AG08396 (cell line): ENCODE measurements around the gene HBB.
A peak's percentile ranks its signal among the peaks of the same experiment; 100 is the strongest.

Source experiments
- DNase-seq: peaks from one replicate; pipeline ENCODE4 v3.0.0; 2012; ENCODE audit warnings: low spot score, mixed read lengths

Gene HBB

DNA sequence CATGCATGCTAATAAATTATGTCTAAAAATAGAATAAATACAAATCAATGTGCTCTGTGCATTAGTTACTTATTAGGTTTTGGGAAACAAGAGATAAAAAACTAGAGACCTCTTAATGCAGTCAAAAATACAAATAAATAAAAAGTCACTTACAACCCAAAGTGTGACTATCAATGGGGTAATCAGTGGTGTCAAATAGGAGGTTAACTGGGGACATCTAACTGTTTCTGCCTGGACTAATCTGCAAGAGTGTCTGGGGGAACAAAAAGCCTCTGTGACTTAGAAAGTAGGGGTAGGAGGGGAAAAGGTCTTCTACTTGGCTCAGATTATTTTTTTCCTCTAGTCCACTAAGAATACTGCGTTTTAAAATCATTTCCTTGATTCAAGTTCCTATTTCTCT, 810 bp upstream of the HBB start:
- DNase-seq, result no peak

DNA sequence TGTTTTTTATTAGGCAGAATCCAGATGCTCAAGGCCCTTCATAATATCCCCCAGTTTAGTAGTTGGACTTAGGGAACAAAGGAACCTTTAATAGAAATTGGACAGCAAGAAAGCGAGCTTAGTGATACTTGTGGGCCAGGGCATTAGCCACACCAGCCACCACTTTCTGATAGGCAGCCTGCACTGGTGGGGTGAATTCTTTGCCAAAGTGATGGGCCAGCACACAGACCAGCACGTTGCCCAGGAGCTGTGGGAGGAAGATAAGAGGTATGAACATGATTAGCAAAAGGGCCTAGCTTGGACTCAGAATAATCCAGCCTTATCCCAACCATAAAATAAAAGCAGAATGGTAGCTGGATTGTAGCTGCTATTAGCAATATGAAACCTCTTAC, 1.4 kb downstream of the HBB start:
- no peak for DNase-seq

DNA sequence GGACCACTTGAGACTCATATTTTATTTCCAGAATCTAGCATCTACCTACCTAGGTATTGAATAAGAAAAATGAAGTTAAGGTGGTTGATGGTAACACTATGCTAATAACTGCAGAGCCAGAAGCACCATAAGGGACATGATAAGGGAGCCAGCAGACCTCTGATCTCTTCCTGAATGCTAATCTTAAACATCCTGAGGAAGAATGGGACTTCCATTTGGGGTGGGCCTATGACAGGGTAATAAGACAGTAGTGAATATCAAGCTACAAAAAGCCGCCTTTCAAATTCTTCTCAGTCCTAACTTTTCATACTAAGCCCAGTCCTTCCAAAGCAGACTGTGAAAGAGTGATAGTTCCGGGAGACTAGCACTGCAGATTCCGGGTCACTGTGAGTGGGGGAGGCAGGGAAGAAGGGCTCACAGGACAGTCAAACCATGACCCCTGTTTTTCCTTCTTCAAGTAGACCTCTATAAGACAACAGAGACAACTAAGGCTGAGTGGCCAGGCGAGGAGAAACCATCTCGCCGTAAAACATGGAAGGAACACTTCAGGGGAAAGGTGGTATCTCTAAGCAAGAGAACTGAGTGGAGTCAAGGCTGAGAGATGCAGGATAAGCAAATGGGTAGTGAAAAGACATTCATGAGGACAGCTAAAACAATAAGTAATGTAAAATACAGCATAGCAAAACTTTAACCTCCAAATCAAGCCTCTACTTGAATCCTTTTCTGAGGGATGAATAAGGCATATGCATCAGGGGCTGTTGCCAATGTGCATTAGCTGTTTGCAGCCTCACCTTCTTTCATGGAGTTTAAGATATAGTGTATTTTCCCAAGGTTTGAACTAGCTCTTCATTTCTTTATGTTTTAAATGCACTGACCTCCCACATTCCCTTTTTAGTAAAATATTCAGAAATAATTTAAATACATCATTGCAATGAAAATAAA, 2.1 kb downstream of the HBB start:
- DNase-seq, result no peak

DNA sequence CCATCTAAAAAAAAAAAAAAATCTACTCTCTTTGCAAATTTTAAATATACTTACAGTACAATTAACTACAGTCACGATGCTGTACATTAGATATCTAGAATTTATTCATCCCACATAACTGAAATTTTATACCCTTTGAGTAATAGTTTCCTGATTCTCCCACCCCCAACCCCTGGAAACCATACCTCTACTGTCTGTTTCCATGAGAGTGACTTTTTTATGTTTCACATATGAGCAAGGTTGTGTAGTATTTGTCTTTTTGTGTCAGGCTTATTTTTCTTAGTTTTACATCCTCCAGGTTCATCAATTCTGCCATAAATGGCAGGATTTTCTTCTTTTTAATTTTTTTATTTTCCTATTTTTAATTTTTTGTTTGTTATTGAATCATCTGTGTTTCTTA, 3.2 kb downstream of the HBB start:
- no peak for DNase-seq

DNA sequence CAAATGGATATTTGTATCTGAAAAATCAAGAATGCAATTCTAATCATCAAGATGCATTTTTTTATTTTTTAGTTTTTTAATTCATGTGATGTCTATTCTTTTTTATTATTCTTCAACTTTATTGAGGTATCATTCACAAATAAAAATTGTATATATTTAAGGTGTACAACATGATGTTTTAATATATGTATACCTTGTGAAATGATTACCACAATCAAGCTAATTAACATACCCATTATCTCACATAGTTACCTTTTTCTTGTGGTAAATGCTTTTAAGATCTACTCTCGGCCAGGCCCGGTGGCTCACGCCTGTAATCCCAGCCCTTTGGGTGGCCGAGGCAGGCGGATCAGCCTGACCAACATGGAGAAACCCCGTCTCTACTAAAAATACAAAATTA, 3.7 kb downstream of the HBB start:
- DNase-seq, result no peak

DNA sequence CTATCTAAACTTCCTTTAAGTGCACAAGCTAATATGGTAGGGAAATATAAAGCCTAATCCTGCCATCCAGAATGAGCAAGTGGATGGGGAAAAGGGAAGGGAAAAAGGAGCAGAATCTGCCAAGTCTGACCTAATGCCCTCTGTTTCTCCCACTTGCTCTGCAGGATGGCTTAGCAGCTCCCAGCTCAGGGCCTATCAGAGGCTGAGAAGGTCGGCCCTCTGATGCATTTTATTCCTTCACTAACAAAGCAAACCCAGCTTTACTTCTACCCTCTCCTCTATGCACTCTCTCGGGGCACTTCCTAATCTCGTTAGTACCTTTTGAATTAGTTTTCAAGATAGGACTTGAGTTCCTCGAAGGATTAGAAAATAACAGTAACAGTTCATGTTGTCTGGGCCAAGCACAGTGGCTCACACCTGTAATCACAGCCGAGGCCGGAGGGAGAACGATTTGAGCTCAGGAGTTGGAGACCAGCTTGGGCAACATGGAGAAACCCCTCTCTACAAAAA, 16.4 kb downstream of the HBB start:
- DNase-seq, result no peak

DNA sequence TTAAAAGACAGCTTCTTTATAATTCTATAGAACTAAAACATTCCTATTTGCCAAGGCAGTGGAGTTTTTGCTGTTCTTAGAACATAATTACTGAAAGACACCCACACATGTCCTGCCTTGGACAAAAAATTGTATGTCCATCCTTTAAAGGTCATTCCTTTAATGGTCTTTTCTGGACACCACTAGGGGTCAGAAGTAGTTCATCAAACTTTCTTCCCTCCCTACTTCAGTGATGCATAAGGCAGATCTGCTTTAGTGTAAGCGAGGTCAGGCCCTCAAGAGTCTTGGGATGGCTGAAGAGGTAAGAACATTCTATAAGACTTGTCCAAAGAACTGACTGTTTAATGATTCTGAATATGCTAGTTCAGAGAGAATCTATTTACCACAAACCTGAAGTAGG, 22.1 kb downstream of the HBB start:
- DNase-seq, result peak; percentile 75

DNA sequence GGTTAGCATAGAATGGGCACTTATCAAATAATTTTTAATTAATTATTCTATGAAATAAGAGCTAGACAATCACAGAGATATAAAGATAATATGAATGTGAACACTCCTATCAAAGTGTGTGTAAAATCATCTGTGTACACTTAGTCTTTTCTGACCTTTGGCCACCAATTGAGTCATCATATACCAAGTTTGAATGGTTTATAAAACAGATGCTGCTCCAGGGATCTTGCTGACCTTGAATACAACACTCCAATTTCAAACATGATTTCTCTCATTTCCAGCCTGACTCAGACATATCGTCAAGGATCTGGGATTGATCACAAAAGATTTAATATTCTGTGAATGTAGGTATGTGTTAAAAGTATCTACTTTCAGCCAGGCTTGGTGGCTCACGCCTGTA, 23.5 kb downstream of the HBB start:
- DNase-seq, result no peak

DNA sequence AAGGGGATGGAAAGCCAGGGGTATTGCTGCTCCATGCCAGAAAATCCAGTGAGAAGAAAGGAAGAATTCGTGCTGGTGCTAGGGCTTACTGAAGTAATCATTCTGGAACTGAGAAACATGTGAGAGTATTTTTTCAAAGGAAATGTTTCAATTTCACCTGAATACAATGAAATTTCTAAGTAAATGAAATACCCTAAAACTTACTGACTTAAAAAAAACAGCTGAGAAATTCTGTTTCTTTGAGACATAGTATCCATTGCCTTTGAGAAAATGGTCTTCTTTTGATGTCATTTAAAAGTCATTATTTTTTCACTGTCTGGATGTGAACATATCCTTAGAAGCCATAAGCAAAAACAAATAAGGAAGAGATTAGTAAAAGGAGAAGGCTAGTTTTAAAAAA, 26.3 kb downstream of the HBB start, which contains the start of gene OR51V1:
TSS of gene OR51V1 (minus strand) at position 101 of the 400 bp plus-strand sequence. CDS start at position 101, 0 bp downstream.
- no peak for DNase-seq

DNA sequence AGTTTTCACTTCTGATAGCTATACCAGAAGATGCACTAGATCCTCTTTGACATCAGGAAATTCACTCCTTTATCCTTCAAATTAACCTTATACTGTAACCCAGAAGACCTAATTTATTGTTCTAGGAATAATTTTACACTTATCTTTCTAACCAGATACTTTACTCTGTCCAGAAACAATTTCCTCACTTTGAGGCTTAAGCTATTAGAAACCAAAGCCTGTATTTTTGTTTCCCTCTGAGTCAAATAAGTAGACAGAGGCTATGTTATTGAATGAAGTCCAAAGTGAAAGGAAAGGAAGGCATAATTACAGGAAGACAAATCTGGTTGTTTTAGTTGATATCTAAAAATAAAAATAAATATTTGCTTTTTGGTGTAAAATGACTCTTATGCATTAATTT, 28.6 kb downstream of the HBB start:
- no peak for DNase-seq

DNA sequence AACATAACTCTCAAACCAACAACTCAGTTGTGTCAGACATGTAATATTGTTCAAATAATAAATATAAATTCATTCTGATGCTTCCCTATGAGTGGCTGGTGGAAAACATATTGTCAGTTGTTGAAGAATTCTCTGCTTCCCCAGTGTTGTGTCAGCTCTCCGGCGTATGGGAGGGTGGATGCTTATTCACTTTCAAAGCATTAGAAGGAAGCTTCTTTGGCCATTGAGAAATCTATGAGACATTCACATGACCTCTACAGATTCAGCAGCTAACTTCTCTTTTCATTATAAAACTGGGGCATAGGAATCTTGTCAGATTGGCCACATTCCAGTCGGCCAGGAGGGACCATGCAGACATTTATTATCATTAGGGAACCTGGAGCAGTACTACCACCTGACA, 29.3 kb downstream of the HBB start:
- peak; percentile 26 for DNase-seq

DNA sequence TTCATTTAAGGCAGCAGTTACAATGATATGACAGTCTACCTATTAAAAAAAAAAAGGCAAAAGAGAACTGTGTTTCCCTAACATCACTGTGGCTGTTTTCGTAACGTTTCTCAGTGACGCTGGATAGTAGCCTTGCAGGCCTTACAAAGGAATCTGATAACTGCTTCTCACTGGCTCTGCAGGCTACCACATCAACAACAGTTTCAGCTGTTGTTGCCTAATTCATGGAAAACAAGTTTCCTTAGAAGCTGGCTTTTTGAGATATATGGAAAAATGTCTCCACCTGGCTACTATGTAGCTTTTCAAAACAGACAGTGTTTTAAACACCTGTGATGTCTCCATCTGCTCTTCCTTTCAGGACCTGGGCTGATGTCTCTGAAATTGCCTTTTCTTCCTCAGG, 30.1 kb downstream of the HBB start:
- no peak for DNase-seq

DNA sequence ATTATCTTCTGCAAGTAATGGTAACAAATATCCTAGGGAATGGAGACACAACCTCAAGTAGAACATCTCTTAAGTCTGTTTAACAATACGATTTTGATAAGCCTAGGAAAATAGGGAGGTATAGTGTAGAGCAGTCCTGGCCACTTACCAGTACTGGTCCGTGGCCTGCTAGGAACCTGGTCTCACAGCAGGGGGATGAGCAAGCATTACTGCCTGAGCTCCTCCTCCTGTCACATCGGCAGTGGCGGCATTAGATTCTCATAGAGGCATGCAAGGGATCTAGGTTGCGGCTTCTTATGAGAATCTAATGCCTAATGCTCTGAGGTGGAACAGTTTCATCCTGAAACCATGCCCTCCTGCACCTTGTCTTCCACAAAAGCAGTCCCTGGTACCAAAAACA, 30.8 kb downstream of the HBB start:
- DNase-seq, result no peak

DNA sequence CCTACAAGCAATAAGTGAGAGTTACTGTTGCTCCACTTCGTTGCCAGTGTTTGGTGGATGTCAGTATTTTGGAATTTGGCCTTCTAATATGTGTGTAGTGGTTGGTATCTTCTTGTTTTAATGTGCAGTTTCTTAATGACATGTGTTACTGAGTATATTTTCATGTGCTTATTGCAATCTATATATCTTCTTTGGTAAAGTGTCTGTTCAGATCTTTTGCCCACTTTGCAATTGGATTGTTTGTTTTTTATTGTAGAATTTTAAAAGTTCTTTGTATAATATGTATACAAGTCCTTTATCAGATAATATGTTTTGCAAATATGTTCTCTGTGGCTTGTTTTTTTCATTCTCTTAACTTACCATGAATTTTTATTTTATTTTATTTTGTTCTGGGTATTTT, 34.1 kb downstream of the HBB start:
- DNase-seq, result no peak

DNA sequence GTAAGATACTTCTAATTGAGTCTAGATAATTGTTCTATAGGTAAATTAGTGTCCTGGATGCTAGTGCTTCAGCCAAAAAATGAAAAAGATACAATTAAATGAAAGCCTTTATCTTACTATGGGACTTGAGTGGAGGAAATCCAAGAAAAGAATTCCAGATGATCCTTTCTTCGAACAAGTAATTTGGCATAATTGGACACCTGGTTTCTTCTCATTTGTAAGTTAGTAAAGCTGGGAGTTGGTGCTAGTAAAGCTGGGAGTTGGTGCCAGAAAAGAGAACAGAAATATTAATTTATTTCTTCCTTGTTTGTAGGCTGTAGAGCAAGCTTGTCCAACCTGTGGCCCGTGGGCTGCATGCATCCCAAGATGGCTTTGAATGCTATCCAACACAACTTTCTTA, 38.7 kb downstream of the HBB start:
- no peak for DNase-seq

DNA sequence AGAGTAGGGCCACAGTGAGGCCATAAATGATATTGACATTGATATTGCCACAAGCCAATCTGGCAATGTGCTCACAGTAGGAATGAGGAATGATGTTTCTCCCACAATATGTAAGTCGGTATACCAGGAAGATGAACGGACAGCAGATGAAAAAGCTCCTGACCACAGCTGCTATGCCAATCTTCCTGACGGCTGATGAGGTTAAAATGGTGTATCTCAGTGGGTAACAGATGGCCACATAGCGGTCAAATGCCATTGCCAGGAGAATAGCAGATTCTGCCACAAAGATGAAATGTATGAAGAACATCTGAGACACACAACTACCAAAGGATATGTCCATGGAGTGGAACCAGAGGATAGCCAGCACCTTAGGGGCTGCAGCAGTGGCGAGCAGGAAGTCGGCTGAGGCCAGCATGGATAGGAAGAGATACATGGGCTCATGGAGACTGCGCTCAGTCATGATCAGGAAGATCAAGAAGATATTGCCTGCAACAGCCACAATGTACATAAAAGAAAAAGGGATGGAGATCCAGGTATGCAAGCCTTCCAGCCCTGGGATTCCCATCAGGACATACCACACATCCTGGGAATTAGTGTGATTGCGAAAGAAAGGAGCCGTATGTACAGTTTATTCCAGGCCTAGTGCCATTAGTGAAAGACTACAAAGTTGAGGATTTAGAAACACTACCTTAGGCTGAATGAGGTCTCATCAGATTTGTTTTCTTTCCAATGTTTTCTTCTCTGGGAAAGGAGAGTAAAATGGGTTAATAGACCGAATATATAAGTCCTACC, 48.6 kb downstream of the HBB start:
- no peak for DNase-seq
